HepG2 (cell line): Measurements from ENCODE around the gene FAM174C. TPM values are rescaled to one million over a fixed set of nuclear protein-coding genes. Genes with fewer than 3 reads are reported as not detected.

ENCODE experiments used
- ADNP ChIP-seq: sonication (generic); formaldehyde crosslinking; IDR thresholded peaks from 2 replicates; pipeline ENCODE4 v1.4.0; 2020; ENCODE audit warnings: missing genetic modification reagents
- CCAR2 ChIP-seq: fragments of 200-400 bp; formaldehyde crosslinking; optimal IDR thresholded peaks from 2 replicates; pipeline ENCODE3; 2018; ENCODE audit warnings: low read depth, mild to moderate bottlenecking, low read length, moderate library complexity
- CCDC6 ChIP-seq: sonication (generic); formaldehyde crosslinking; IDR thresholded peaks from 2 replicates; pipeline ENCODE4 v1.8.1; 2022; ENCODE audit warnings: mild to moderate bottlenecking, missing genetic modification reagents, moderate library complexity
- HDAC1 ChIP-seq: sonication (generic); formaldehyde crosslinking; IDR thresholded peaks from 2 replicates; pipeline ENCODE4 v1.5.1; 2020; ENCODE audit warnings: mild to moderate bottlenecking, missing genetic modification reagents
- IKZF1 ChIP-seq: fragments of 450-650 bp; IDR thresholded peaks from 2 replicates; pipeline ENCODE4 v1.7.1; 2016
- KAT8 ChIP-seq: IDR thresholded peaks from 2 replicates; pipeline ENCODE4 v1.6.1; 2016; ENCODE audit warnings: missing genetic modification reagents, missing compliant biosample characterization
- MIER3 ChIP-seq: IDR thresholded peaks from 2 replicates; pipeline ENCODE4 v1.6.1; 2016; ENCODE audit warnings: missing compliant biosample characterization, borderline replicate concordance
- TARDBP ChIP-seq: sonication (generic); formaldehyde crosslinking; IDR thresholded peaks from 2 replicates; pipeline ENCODE4 v1.8.0; 2022; ENCODE audit warnings: mild to moderate bottlenecking, missing genetic modification reagents
- ZNF225 ChIP-seq: sonication (generic); formaldehyde crosslinking; IDR thresholded peaks from 2 replicates; pipeline ENCODE4 v1.4.0; 2020; ENCODE audit warnings: mild to moderate bottlenecking, missing genetic modification reagents
- ZNF263 ChIP-seq: sonication (generic); formaldehyde crosslinking; IDR thresholded peaks from 2 replicates; pipeline ENCODE4 v1.4.0; 2020; ENCODE audit warnings: missing genetic modification reagents
- ZNF335 ChIP-seq: sonication (generic); formaldehyde crosslinking; IDR thresholded peaks from 2 replicates; pipeline ENCODE4 v1.4.0; 2020; ENCODE audit warnings: missing genetic modification reagents
- ZNF83 ChIP-seq: sonication (generic); formaldehyde crosslinking; IDR thresholded peaks from 2 replicates; pipeline ENCODE4 v1.4.0; 2020; ENCODE audit warnings: missing genetic modification reagents, mild to moderate bottlenecking, borderline replicate concordance
- ZSCAN31 ChIP-seq: sonication (generic); formaldehyde crosslinking; IDR thresholded peaks from 2 replicates; pipeline ENCODE4 v1.5.0; 2020; ENCODE audit warnings: low read depth, mild to moderate bottlenecking, missing genetic modification reagents
- polyA plus RNA-seq, 8 experiments: library from polyadenylated mRNA; depleted of rRNA in 3 of 8; stranded (reverse) in 7 of 8; unstranded in 1 of 8; fragments of >200 nt; fragmentation: Illumina TruSeq in 4 of 8; extraction: Trizol in 4 of 8; gene quantifications; 2 replicates each; pipeline versions ENCODE4 v1.2.1 to v1.2.3, GENCODE V29; 2011 to 2016; ENCODE audit warnings: low read depth in 4 of 8, missing spikeins in 1 of 8, mixed read lengths in 1 of 8; ENCODE audit not compliant: insufficient read depth in 1 of 8
- total RNA-seq, 5 experiments: library from RNA; depleted of rRNA; stranded (reverse); fragments of >200 nt; fragmentation: Illumina TruSeq; extraction: Trizol; gene quantifications; 2 replicates each; pipeline ENCODE4 v1.2.3, GENCODE V29; 2016; ENCODE audit warnings: low read depth in 1 of 5
- TF ChIP-seq, protein P1 (sequence below): fragments of 450-650 bp; IDR thresholded peaks from 2 replicates; pipeline ENCODE4 v1.6.1; 2016
- TF ChIP-seq, protein P2 (sequence below): sonication (generic); formaldehyde crosslinking; IDR thresholded peaks from 2 replicates; pipeline ENCODE4 v1.4.0; 2020; ENCODE audit warnings: mild to moderate bottlenecking, missing genetic modification reagents, borderline replicate concordance
- TF ChIP-seq, protein P3 (sequence below): sonication (generic); formaldehyde crosslinking; IDR thresholded peaks from 2 replicates; pipeline ENCODE4 v1.4.0; 2020; ENCODE audit warnings: missing genetic modification reagents, borderline replicate concordance
- TF ChIP-seq, protein P4 (sequence below): sonication (generic); formaldehyde crosslinking; IDR thresholded peaks from 2 replicates; pipeline ENCODE4 v1.5.0; 2020; ENCODE audit warnings: mild to moderate bottlenecking, missing genetic modification reagents

Gene FAM174C
- total and polyA plus RNA-seq, 2 of the 13 experiments (the other 11 are each of a cell fraction or from before 2014, with no cell fraction given): 19.5 to 31.3 TPM

DNA sequence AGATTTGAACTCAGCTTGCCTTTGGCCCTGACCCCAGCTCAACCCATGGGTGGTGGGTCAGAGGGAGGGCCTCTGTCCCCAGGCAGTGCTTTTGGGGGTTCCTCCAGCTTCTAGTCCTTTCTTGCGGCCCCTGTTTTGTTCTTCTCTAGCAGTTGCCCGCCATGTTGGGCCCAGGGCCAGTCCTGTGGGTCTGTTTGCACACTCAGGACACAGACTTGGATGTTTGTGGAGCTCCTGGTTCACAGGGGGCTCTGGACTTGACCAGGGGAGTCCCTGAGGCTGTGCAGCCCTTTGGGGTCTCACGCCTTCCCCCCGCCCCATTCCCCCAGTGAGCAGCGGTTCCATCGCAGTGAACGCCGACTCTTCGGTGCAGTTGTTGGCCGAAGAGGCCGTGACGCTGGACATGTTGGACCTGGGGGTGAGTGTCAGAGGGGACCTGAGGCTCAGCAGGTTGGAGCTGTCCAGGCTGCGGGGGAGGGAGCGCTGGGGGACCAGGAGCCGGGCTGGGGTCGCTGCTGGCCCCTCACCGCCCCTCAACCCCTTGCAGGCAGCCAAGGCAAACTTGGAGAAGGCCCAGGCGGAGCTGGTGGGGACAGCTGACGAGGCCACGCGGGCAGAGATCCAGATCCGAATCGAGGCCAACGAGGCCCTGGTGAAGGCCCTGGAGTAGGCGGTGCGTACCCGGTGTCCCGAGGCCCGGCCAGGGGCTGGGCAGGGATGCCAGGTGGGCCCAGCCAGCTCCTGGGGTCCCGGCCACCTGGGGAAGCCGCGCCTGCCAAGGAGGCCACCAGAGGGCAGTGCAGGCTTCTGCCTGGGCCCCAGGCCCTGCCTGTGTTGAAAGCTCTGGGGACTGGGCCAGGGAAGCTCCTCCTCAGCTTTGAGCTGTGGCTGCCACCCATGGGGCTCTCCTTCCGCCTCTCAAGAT, 31.3 kb upstream of the FAM174C start (continued):
- TF ChIP-seq MIER3: peak; percentile 11; the same call in 1 of the 2 replicates
- TF ChIP-seq, protein P1, sequence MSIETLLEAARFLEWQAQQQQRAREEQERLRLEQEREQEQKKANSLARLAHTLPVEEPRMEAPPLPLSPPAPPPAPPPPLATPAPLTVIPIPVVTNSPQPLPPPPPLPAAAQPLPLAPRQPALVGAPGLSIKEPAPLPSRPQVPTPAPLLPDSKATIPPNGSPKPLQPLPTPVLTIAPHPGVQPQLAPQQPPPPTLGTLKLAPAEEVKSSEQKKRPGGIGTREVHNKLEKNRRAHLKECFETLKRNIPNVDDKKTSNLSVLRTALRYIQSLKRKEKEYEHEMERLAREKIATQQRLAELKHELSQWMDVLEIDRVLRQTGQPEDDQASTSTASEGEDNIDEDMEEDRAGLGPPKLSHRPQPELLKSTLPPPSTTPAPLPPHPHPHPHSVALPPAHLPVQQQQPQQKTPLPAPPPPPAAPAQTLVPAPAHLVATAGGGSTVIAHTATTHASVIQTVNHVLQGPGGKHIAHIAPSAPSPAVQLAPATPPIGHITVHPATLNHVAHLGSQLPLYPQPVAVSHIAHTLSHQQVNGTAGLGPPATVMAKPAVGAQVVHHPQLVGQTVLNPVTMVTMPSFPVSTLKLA: no peak
- no peak for TF ChIP-seq TARDBP (CRISPR knock-in tag)
- TF ChIP-seq KAT8: no peak
- no peak for TF ChIP-seq IKZF1
- no peak for TF ChIP-seq HDAC1
- TF ChIP-seq, protein P2, sequence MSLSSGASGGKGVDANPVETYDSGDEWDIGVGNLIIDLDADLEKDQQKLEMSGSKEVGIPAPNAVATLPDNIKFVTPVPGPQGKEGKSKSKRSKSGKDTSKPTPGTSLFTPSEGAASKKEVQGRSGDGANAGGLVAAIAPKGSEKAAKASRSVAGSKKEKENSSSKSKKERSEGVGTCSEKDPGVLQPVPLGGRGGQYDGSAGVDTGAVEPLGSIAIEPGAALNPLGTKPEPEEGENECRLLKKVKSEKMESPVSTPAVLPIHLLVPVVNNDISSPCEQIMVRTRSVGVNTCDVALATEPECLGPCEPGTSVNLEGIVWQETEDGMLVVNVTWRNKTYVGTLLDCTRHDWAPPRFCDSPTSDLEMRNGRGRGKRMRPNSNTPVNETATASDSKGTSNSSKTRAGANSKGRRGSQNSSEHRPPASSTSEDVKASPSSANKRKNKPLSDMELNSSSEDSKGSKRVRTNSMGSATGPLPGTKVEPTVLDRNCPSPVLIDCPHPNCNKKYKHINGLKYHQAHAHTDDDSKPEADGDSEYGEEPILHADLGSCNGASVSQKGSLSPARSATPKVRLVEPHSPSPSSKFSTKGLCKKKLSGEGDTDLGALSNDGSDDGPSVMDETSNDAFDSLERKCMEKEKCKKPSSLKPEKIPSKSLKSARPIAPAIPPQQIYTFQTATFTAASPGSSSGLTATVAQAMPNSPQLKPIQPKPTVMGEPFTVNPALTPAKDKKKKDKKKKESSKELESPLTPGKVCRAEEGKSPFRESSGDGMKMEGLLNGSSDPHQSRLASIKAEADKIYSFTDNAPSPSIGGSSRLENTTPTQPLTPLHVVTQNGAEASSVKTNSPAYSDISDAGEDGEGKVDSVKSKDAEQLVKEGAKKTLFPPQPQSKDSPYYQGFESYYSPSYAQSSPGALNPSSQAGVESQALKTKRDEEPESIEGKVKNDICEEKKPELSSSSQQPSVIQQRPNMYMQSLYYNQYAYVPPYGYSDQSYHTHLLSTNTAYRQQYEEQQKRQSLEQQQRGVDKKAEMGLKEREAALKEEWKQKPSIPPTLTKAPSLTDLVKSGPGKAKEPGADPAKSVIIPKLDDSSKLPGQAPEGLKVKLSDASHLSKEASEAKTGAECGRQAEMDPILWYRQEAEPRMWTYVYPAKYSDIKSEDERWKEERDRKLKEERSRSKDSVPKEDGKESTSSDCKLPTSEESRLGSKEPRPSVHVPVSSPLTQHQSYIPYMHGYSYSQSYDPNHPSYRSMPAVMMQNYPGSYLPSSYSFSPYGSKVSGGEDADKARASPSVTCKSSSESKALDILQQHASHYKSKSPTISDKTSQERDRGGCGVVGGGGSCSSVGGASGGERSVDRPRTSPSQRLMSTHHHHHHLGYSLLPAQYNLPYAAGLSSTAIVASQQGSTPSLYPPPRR: peak; percentile 31; the same call in 1 of the 2 replicates
- TF ChIP-seq CCAR2: no peak
- peak; percentile 9; the same call in 1 of the 2 replicates for TF ChIP-seq ZNF335 (CRISPR knock-in tag)
- no peak; the same call in 1 of the 2 replicates for TF ChIP-seq ZNF225 (CRISPR knock-in tag)
- TF ChIP-seq CCDC6: no peak
- no peak for TF ChIP-seq ADNP (CRISPR knock-in tag)
- TF ChIP-seq, protein P3, sequence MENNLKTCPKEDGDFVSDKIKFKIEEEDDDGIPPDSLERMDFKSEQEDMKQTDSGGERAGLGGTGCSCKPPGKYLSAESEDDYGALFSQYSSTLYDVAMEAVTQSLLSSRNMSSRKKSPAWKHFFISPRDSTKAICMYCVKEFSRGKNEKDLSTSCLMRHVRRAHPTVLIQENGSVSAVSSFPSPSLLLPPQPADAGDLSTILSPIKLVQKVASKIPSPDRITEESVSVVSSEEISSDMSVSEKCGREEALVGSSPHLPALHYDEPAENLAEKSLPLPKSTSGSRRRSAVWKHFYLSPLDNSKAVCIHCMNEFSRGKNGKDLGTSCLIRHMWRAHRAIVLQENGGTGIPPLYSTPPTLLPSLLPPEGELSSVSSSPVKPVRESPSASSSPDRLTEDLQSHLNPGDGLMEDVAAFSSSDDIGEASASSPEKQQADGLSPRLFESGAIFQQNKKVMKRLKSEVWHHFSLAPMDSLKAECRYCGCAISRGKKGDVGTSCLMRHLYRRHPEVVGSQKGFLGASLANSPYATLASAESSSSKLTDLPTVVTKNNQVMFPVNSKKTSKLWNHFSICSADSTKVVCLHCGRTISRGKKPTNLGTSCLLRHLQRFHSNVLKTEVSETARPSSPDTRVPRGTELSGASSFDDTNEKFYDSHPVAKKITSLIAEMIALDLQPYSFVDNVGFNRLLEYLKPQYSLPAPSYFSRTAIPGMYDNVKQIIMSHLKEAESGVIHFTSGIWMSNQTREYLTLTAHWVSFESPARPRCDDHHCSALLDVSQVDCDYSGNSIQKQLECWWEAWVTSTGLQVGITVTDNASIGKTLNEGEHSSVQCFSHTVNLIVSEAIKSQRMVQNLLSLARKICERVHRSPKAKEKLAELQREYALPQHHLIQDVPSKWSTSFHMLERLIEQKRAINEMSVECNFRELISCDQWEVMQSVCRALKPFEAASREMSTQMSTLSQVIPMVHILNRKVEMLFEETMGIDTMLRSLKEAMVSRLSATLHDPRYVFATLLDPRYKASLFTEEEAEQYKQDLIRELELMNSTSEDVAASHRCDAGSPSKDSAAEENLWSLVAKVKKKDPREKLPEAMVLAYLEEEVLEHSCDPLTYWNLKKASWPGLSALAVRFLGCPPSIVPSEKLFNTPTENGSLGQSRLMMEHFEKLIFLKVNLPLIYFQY (CRISPR knock-in tag): no peak; the same call in 1 of the 2 replicates
- 0 out of 2 replicates have a peak, but pooled peaks have one; percentile 7 for TF ChIP-seq ZSCAN31 (CRISPR knock-in tag)
- TF ChIP-seq, protein P4, sequence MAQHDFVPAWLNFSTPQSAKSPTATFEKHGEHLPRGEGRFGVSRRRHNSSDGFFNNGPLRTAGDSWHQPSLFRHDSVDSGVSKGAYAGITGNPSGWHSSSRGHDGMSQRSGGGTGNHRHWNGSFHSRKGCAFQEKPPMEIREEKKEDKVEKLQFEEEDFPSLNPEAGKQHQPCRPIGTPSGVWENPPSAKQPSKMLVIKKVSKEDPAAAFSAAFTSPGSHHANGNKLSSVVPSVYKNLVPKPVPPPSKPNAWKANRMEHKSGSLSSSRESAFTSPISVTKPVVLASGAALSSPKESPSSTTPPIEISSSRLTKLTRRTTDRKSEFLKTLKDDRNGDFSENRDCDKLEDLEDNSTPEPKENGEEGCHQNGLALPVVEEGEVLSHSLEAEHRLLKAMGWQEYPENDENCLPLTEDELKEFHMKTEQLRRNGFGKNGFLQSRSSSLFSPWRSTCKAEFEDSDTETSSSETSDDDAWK: no peak
- 0 out of 2 replicates have a peak, but pooled peaks have one; percentile 38 for TF ChIP-seq ZNF263
- no peak for TF ChIP-seq ZNF83 (CRISPR knock-in tag)
